Measurements from ENCODE around the gene AGBL3. TPM values are rescaled to one million over a fixed set of nuclear protein-coding genes. Genes with fewer than 3 reads are reported as not detected.
A peak's percentile ranks its signal among the peaks of the same experiment; 100 is the strongest.

Gene AGBL3
- total and polyA plus RNA-seq, 9 of the 15 experiments (the other 6 are each of a cell fraction or from before 2014, with no cell fraction given) = 0.54 to 2.9 (median 1.7) TPM

DNA sequence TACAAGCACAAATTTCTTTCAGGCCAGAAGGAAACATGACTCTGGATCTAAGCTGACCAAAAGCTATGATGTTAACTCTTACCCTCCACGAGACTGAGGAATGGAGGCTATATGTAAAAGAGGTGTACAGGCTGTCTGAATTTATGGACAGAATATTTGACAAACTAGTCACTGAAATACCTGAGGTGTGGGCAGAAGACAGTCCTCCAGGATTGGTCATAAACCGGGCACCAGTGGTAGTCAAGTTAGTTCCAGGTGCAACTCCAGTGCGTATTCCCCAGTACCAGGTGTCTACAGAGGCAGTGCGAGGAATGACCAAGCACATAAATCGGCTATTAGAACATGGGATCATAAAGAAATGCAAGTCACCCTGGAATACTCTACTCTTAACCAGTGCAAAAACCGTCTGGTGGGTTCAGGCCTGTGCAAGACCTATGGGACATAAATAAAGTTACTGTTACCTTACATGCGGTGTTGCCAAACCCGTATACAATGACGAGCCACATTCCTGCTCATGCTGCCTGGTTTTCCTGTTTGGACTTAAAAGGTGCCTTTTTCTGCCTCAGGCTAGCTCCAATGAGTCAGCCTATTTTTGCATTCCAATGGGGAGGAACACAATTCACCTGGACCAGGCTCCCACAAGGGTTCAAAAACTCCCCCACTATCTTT, 190.9 kb downstream of the AGBL3 start:
- Histone ChIP-seq H4K20me1 (replicated peaks; ENCODE audit: control insufficient read depth, insufficient read depth, low read length) (no peaks in the 10 kb centered on the region), H3K4me1 (replicated peaks in 1 of 2; ENCODE audit: control insufficient read depth in 2 of 2, insufficient read depth in 2 of 2, low read length in 2 of 2) (peaks cover 0 to 3% of the 10 kb centered on the region in 2 experiments; a peak in 2 of 5 replicates), H3K27ac (ENCODE audit: extremely low read depth, low read depth, low read length) (no peak overlapping the region), H3K9ac (ENCODE audit: insufficient read depth in 1 of 2, low read depth in 2 of 2, low read length in 2 of 2) (no peak overlapping the region), H3K9me1 (ENCODE audit: control insufficient read depth, insufficient read depth, low read length) (no peaks in the 10 kb centered on the region), H3K4me2 (ENCODE audit: insufficient read depth, low read length) (no peak overlapping the region), H3K27me3 (ENCODE audit: control insufficient read depth in 2 of 2, insufficient read depth in 2 of 2, low read length in 2 of 2) (no peaks in the 10 kb centered on the region), H3K36me3 (ENCODE audit: control insufficient read depth, insufficient read depth, low read length) (no peaks in the 10 kb centered on the region), H3K79me2 (ENCODE audit: control insufficient read depth, insufficient read depth, low read length) (no peaks in the 10 kb centered on the region), H3K4me3 (no peak overlapping the region), H2AFZ (ENCODE audit: low read depth, low read length) (peak overlapping the region; percentile 23; the same call in 1 of the 2 replicates), H3K9me3 (replicated peaks; ENCODE audit: control insufficient read depth, insufficient read depth, low read depth, low read length) (peaks cover 15% of the 10 kb centered on the region)
- peak; percentile 54 for ATAC-seq
- in situ Hi-C loops (cut with MboI) = no loop called here
- intact Hi-C loops (cut with micrococcal nuclease) = loop anchor here (10.0 kb wide), 1 partner anchor 302 kb away; no protein-coding TSS in a partner anchor
- 27% methylated on average over 9 of the region's 9 CpGs for WGBS (ENCODE audit: insufficient coverage, low coverage, missing lambda C conversion rate)
- no peak for DNase-seq (ENCODE audit: extremely low read depth in 1 of 4, low spot score in 3 of 4)
- ChIA-PET POLR2A (interaction anchor here (0.8 kb wide), 1 partner anchor 58 kb away, joined by 3 read pairs; no protein-coding TSS in a partner anchor), CTCF (ENCODE audit: low intra/inter-chr PET ratio) (no interaction called here)
- no peak for FAIRE-seq
- TF ChIP-seq C11orf30 (IDR thresholded peaks at IDR 0.05; ENCODE audit: low read depth) (peak; percentile 74), MAFG (tag; conservative IDR thresholded peaks at IDR 0.05) (peak; percentile 67), TRIM24 (IDR thresholded peaks at IDR 0.05) (0 out of 4 replicates have a peak, but pooled peaks of 1 of the 2 experiments have one; percentile 5), NFE2 (IDR thresholded peaks at IDR 0.05; ENCODE audit: low read depth) (peak; percentile 61; the same call in 1 of the 2 replicates), TCF7 (IDR thresholded peaks at IDR 0.05; ENCODE audit: borderline replicate concordance) (no peak), ZNF316 (IDR thresholded peaks at IDR 0.05) (peak; percentile 87)
- BruUV-seq (replicated peaks) = no TSS peak
